GM15510 (cell line): ENCODE data around the gene TIGD3.

Experiments used
- POLR2A ChIP-seq: IDR thresholded peaks from 3 replicates; pipeline ENCODE4 v1.6.1; 2011; ENCODE audit warnings: borderline replicate concordance; ENCODE audit not compliant: insufficient read length; ENCODE audit errors: extremely low read depth

TIGD3 gene

GRCh38 chr11:65390099-65390941, 35.8 kb downstream of the TIGD3 start:
- TF ChIP-seq POLR2A = no peak

- TF ChIP-seq POLR2A = no peak
Observed at GRCh38 chr11:65390996-65391395, 36.4 kb downstream of the TIGD3 start.

GRCh38 chr11:65392186-65392829, 37.8 kb downstream of the TIGD3 start:
- no peak for TF ChIP-seq POLR2A

GRCh38 chr11:65392899-65393298, 38.3 kb downstream of the TIGD3 start:
- no peak for TF ChIP-seq POLR2A

GRCh38 chr11:65393513-65394079, 39.0 kb downstream of the TIGD3 start:
- no peak for TF ChIP-seq POLR2A

GRCh38 chr11:65394125-65394536, 39.6 kb downstream of the TIGD3 start:
- TF ChIP-seq POLR2A = no peak

- no peak for TF ChIP-seq POLR2A
Observed at GRCh38 chr11:65395961-65396530, 41.5 kb downstream of the TIGD3 start.

GRCh38 chr11:65396769-65397745, 42.5 kb downstream of the TIGD3 start:
- no peak for TF ChIP-seq POLR2A

GRCh38 chr11:65398362-65398910, 43.9 kb downstream of the TIGD3 start:
- TF ChIP-seq POLR2A = no peak

- no peak for TF ChIP-seq POLR2A
Observed at GRCh38 chr11:65399249-65399648, 44.7 kb downstream of the TIGD3 start.

GRCh38 chr11:65399845-65400244, 45.3 kb downstream of the TIGD3 start:
- no peak for TF ChIP-seq POLR2A

- TF ChIP-seq POLR2A = no peak
Observed at GRCh38 chr11:65400307-65401072, 45.9 kb downstream of the TIGD3 start.
